Prostate gland (tissue), 2 donors: Measurements from ENCODE around the gene SMIM12. TPM values are rescaled to one million over a fixed set of nuclear protein-coding genes. Genes with fewer than 3 reads are reported as not detected.

Experiments
- DNase-seq: peaks from one replicate; pipeline ENCODE4 v3.0.0-alpha.2; 2019; ENCODE audit warnings: low spot score
- H3K27ac ChIP-seq, 2 donors: fragments of 200-600 bp; sonication (generic); 2 replicates each; pipeline ENCODE4 v1.5.1; 2017 to 2019
- H3K27me3 ChIP-seq: fragments of 200-600 bp; sonication (generic); replicated peaks from 2 replicates; pipeline ENCODE4 v1.5.1; 2019; ENCODE audit not compliant: insufficient read depth
- H3K36me3 ChIP-seq, 2 donors: fragments of 200-600 bp; sonication (generic); 1 replicate in 1 of 2; 2 replicates in 1 of 2; pipeline versions ENCODE4 v1.5.1 to v1.8.1; 2017 to 2019
- H3K4me1 ChIP-seq: fragments of 200-600 bp; sonication (generic); replicated peaks from 2 replicates; pipeline ENCODE4 v1.5.1; 2019
- H3K4me3 ChIP-seq, 2 donors: fragments of 200-600 bp; sonication (generic); 2 replicates each; pipeline ENCODE4 v1.5.1; 2017 to 2019
- H3K9me3 ChIP-seq: fragments of 200-600 bp; sonication (generic); 2 replicates; pipeline ENCODE4 v1.5.1; 2017
- POLR2A ChIP-seq: fragments of 450-650 bp; IDR thresholded peaks from one replicate; pipeline ENCODE4 v1.6.1; 2016; ENCODE audit warnings: antibody characterized with exemption, mild to moderate bottlenecking
- POLR2AphosphoS5 ChIP-seq: sonication (generic); formaldehyde crosslinking; IDR thresholded peaks from one replicate; pipeline ENCODE4 v1.6.1; 2017; ENCODE audit warnings: antibody characterized with exemption
- WGBS: methylation state at CpG from one replicate; pipeline ENCODE4 v1.1.5; 2018; 5-methylcytosine and 5-hydroxymethylcytosine counted together
- intact Hi-C: fragments of 100-400 bp; cut with DNase I; formaldehyde crosslinking; loops from one replicate; pipeline ENCODE4 v1.14.2; 2022
- total RNA-seq, 2 donors: library from RNA; depleted of rRNA; stranded (reverse); fragments of >200 nt; gene quantifications; one replicate each; pipeline ENCODE4 v1.1.0, GENCODE V29; 2016
- TF ChIP-seq, protein P1 (sequence below), 4 experiments: fragments of 200-600 bp in 2 of 4; fragments of 450-650 bp in 2 of 4; sonication (generic) in 2 of 4; IDR thresholded peaks; 1 replicate in 3 of 4; 2 replicates in 1 of 4; pipeline ENCODE4 v1.5.1; 2016 to 2019; ENCODE audit warnings: antibody characterized with exemption in 4 of 4, mild to moderate bottlenecking in 2 of 4, moderate library complexity in 2 of 4

SMIM12 gene
- total RNA-seq, 2 donors from 2014 or later = 10.7 to 29.6 TPM

DNA sequence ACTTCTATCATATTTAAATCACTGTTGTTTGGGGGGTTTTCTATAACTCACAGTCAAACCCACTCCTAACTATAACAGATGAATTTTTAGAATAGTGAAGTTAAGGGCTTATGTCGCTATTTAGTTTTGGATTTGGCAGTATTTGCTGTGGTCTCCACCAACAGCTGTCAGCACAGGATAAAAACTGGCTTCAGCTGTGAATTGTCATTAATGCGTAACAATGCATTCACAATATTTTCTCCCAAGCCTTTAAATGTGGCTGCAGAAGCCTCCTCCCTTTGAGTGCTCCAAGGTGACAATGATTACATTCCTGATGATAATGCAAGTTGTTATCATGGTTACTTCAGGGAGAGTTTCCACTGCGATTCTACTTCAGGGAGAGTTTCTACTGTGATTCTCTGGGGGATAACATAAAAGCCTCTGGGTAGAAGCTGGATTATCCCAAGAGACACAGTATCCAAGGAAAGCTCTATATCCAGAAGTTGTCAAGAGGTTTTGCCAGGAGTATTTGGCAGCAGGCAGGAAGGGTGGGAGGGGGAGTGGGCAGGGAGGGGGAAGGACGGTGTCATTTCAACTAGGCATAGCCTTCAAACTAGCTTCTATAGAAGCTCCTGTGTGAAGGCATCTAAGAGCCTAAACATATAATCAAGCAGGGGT is 14.9 kb upstream of the SMIM12 start:
- Histone ChIP-seq H3K9me3 (no peaks in the 10 kb centered on the region), H3K4me1 (no peaks in the 10 kb centered on the region), H3K27ac (no peak overlapping the region), H3K27me3 (peaks cover 2% of the 10 kb centered on the region), H3K36me3 (no peaks in the 10 kb centered on the region), H3K4me3 (no peak overlapping the region)
- DNase-seq = no peak
- TF ChIP-seq, protein P1, sequence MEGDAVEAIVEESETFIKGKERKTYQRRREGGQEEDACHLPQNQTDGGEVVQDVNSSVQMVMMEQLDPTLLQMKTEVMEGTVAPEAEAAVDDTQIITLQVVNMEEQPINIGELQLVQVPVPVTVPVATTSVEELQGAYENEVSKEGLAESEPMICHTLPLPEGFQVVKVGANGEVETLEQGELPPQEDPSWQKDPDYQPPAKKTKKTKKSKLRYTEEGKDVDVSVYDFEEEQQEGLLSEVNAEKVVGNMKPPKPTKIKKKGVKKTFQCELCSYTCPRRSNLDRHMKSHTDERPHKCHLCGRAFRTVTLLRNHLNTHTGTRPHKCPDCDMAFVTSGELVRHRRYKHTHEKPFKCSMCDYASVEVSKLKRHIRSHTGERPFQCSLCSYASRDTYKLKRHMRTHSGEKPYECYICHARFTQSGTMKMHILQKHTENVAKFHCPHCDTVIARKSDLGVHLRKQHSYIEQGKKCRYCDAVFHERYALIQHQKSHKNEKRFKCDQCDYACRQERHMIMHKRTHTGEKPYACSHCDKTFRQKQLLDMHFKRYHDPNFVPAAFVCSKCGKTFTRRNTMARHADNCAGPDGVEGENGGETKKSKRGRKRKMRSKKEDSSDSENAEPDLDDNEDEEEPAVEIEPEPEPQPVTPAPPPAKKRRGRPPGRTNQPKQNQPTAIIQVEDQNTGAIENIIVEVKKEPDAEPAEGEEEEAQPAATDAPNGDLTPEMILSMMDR (IDR thresholded peaks at IDR 0.05) = no peak
- TF ChIP-seq POLR2AphosphoS5 = no peak
- no peak for TF ChIP-seq POLR2A
- WGBS = 64% methylated on average over 4 of the region's 4 CpGs
- intact Hi-C loops = no loop called here

DNA sequence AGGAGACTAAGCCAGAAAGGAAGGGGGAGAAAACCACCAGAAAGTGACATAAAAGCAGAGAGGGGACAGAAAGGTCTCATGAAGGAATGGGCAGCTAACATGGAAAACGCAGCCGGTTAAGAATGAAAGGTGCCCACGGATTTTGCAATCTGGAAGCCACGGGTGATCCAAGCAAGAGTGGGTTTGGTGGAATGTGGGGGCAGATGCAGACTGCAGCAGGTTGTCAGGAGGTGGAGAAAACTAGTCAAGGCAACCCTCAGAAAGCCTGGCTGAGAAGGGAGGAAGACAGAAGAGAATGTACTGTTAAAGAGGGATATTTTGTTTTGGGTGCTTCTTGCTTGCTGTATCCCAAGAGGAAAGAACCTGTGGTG is 12.6 kb upstream of the SMIM12 start:
- no peaks in the 10 kb centered on the region for H3K36me3 ChIP-seq
- no peaks in the 10 kb centered on the region for H3K9me3 ChIP-seq
- no peak overlapping the region for H3K27ac ChIP-seq
- H3K4me3 ChIP-seq = no peak overlapping the region
- intact Hi-C loops = no loop called here
- DNase-seq = no peak
- TF ChIP-seq, protein P1 (IDR thresholded peaks at IDR 0.05) = no peak
- no peak for TF ChIP-seq POLR2AphosphoS5
- no peak for TF ChIP-seq POLR2A
- WGBS = 69% methylated on average over 4 of the region's 4 CpGs
- no peaks in the 10 kb centered on the region for H3K4me1 ChIP-seq
- peaks cover 2% of the 10 kb centered on the region for H3K27me3 ChIP-seq

DNA sequence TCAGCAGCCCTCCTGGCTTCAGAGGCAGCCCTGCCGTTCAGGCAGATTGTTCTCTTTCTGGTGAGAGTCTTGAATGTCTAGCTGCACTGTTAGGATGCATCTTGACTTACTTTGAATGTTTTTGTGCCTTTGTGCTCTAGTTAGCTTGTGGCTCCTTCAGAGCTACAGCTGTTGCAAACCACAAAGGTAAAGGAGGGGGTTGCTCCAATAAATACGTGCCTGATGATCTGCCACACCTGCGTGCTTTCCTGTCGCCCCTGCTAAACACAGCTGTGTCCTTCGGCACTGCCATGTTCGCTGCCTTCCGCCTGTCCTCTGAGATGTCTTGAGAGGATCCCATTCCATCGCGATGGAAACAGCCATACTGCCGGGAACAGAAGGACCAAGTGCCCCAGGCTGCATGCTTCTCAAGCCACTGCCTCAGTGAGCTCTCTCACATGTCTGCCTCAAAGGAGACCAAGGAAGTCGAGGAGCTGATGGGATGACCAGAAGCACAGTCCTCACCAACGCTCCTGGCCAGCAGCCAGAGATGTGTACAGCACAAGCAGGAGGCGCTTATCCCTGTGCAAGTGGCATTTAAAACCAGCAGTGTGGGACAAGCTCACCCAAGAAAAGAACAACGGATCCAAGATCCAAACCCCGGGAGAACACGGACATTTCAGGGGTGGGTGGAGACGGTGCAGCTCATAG is 12.0 kb upstream of the SMIM12 start:
- Histone ChIP-seq H3K9me3 (no peaks in the 10 kb centered on the region), H3K27me3 (peaks cover 2% of the 10 kb centered on the region), H3K27ac (no peak overlapping the region), H3K4me1 (no peaks in the 10 kb centered on the region), H3K4me3 (no peak overlapping the region), H3K36me3 (no peaks in the 10 kb centered on the region)
- TF ChIP-seq, protein P1 (IDR thresholded peaks at IDR 0.05) = no peak
- TF ChIP-seq POLR2AphosphoS5 (no peak), POLR2A (no peak)
- DNase-seq = no peak
- WGBS = 64% methylated on average over 17 of the region's 17 CpGs
- intact Hi-C loops = no loop called here

DNA sequence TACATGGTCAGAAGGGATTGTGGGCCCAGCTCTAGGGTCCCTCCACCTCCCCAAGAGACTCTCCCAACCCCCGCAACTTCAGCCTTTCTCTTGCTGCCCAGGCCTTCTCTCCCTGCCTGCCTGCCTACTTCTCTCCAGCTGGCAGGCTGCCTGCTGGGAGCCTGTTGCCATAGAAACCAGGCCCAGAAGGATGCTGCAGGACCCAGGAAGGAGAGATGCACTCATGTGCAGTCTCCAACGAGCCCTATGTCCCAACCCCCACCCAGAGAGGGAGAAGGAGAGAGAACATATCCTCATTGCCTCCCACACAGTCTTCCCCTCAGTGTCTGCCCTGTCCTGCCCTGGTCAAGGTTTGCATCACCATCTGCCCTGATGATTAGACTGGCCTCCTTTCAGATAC is 10.8 kb upstream of the SMIM12 start:
- Histone ChIP-seq H3K36me3 (no peaks in the 10 kb centered on the region), H3K4me1 (no peaks in the 10 kb centered on the region), H3K9me3 (no peaks in the 10 kb centered on the region), H3K4me3 (no peak overlapping the region), H3K27ac (no peak overlapping the region), H3K27me3 (peaks cover 2% of the 10 kb centered on the region)
- intact Hi-C loops = no loop called here
- TF ChIP-seq, protein P1 (IDR thresholded peaks at IDR 0.05) = no peak
- TF ChIP-seq POLR2A (no peak), POLR2AphosphoS5 (no peak)
- no peak for DNase-seq
- WGBS = 65% methylated on average over 2 of the region's 2 CpGs

DNA sequence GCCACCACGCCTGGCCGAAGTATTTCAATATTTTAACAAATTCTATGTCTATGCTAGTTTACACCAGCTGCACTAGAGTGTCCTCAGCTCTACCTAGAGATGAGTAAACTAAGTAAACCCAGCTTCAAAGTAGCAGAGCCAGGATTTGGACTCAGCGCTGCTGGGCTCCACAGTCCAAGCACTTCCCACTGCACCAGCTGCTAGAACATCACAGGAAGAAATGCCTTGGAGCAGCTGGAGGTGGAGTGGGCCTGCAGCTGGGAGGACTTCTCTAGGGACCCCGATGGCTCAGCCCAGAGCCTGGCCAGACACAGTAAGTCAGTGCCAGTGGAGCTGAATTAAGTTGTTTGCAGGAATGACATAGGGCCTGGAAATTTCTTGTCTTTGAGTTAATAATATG is 10.2 kb upstream of the SMIM12 start:
- 85% methylated on average over 4 of the region's 4 CpGs for WGBS
- intact Hi-C loops = no loop called here

More for the DNA sequence above, 10.2 kb upstream of the SMIM12 start:
- Histone ChIP-seq H3K27me3 (peaks cover 2% of the 10 kb centered on the region), H3K27ac (no peak overlapping the region), H3K4me3 (no peak overlapping the region), H3K9me3 (no peaks in the 10 kb centered on the region), H3K36me3 (no peaks in the 10 kb centered on the region), H3K4me1 (no peaks in the 10 kb centered on the region)
- no peak for TF ChIP-seq POLR2AphosphoS5
- no peak for TF ChIP-seq POLR2A
- TF ChIP-seq, protein P1 (IDR thresholded peaks at IDR 0.05) = no peak
- no peak for DNase-seq
